Stimulated activated CD4-positive, alpha-beta T cell treated with anti-CD3 and anti-CD28 coated beads, Interleukin-4, amount 100 ng/mL, for 1 hour (primary cell): ENCODE measurements around the gene MAP3K19.
A peak's percentile ranks its signal among the peaks of the same experiment; 100 is the strongest.
"Not testable (repeated sequence)": the region's sequence is repeated elsewhere in the genome, so short reads cannot be mapped to it uniquely, and the experiment has no call there.

ENCODE experiments used
- DNase-seq: peaks from one replicate; pipeline ENCODE4 v3.0.0-alpha.2; 2020

MAP3K19 gene

DNA sequence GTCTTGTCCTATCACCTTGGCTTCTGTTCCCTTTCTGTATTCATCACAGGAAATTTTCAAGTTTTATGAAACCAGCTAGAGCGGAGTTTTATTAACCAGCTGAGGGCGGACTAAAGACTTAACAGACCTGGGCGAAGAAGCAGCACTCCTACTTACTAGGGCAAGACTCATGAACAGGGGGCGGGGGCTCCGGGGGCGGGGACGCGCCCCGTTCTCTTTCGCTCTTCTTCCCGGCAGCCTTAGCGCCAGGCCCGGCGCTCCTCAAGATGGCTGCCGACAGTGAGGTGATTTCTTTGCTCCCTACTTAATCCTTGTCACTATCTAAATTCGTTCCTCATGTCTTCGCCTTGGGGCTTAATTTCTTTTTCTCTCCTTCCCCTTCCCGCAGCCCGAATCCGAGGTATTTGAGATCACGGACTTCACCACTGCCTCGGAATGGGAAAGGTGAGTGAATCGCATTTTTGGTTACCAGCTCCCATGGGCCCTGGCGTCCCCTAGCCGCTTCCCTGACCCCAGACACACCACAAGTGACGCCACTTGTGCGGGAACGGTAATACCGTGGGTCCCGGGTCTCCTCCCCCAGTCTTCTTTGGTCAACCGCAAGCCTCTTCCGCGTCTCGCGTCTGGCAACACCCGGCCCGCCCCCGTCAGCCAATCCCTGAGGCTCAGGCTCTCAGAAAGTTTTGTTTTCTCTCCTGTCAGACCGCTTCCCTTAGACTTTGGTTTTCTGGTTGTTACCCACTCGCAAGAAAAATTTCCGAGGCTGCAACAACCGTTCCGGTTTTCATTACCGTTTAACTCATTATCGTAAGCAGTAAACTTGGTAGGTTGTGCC is 5.0 kb upstream of the MAP3K19 start, which contains the start of gene RAB3GAP1:
Gene RAB3GAP1 (plus strand): TSS at position 251 of the 835 bp plus-strand sequence. CDS start 16 bp downstream, at position 267.
- peak; percentile 84 for DNase-seq

DNA sequence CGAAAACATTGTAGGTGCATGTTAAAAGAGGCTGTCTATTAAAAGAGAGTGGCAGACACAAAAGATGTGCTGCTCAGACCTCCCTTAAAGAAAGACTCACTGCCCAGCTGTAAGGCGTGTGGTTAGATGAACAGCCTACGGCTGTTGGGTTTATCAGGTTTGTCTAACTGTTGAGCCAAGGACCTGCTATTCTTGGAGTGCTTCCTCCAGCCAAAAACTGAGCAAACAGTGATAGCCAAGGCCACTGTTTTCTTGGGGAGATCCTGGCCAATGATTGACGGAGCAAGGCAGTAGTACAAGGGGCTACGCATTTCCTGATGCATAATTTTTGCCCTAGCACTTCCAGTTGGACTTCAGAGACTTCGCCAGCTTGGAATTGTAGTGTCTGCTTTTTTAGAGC is 3.4 kb upstream of the MAP3K19 start:
- DNase-seq = no peak

DNA sequence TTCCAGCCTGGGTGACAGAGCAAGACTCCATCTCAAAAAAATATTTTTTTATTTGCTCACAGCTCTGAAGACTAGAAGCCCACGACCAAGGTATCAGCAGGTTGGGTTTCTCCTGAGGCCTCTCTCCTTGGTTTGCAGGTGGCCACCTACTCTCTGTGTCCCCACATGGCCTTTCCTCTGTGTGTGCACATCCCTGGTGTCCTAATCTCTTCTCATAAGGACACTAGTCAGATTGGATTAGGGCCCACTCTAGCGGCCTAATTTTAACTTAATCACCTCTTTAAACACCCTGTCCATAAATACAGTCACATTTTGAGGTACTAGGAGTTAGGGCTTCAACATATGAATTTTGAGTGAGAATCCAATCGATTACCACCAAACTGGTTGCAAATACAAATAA is 2.9 kb upstream of the MAP3K19 start:
- DNase-seq = no peak

DNA sequence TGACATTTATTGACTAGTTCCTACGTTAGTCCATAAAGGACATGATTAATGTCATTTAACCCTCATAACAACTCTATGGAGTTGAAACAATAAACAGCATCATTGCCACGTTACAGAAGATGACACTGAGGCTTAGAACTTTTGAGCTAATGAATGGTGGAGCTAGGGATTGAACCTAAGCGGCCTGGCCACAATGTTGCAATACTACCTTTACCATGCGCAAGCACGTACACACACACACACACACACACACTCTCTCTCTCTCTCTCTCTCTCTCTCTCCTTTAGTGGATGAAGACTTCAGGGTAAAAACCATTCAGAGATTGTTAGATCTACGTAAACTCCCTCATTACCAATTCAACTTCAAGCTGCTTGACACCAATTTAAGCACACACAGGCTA is 875 bp upstream of the MAP3K19 start:
- no peak for DNase-seq

DNA sequence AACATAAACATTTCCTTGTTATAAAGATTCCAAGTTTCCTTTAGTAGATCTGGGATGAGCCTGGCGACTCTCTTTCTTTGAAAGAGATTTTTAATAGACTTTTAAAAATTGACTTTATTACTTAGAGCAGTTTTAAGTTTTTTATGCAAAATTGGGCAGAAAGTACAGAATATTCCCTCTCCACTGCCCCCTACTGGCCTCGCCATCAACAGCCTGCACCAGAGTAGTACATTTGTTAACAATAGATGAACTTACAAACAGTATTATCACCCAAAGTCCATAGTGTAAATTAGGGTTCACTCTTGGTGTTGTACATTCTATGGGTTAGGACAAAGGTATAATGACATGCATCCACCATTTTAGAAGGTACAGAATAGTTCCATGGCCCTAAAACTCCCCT is 3.9 kb downstream of the MAP3K19 start:
- peak; percentile 35 for DNase-seq

DNA sequence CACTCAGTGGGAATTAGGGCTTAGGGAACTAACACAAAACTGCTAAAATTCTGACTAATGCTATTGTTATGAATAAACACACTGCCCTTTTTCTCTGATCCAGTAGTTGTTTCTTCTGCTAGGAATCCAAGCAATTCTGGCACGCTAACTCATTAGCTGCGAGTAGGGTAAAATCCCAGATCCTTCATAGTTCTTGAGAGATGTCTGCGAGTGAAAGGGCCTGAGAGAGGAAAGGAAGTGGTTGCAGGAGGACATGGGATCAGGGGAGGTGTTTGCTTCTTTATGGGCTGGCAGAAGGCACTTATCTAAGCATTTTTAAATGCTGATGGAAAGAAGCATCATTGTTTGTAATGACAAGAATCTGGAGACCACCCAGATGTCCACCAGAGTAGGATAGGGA is 9.4 kb downstream of the MAP3K19 start:
- no peak for DNase-seq

DNA sequence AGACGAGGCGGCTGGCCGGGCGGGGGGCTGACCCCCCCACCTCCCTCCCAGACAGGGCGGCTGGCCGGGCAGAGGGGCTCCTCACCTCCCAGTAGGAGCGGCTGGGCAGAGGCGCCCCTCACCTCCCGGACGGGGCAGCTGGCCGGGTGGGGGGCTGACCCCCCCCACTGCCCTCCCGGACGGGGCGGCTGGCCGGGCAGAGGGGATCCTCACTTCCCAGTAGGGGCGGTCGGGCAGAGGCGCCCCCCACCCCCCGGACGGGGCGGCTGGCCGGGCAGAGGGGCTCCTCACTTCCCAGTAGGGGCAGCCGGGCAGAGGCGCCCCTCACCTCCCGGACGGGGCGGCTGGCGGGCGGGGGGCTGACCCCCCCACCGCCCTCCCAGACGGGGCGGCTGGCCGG is 14.0 kb downstream of the MAP3K19 start:
- DNase-seq = not testable (repeated sequence)

DNA sequence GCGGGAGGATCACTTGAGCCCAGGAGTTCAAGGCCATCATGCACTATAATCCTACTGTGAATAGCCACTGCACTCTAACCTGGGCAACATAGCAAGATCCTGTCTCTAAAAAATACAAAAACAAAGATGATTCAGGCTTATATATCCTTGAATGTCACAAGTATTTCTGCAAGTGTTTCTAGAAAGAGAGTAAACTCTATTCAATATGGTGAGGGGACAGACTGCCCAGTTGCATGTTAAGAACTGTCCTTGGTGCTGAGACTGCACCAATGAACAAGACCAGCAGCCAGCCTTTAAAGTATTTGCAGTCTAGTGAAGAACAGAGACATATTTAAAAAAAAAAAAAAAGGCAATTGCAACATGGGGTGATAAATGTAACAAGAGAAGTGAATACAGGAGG is 16.4 kb downstream of the MAP3K19 start:
- DNase-seq = no peak

DNA sequence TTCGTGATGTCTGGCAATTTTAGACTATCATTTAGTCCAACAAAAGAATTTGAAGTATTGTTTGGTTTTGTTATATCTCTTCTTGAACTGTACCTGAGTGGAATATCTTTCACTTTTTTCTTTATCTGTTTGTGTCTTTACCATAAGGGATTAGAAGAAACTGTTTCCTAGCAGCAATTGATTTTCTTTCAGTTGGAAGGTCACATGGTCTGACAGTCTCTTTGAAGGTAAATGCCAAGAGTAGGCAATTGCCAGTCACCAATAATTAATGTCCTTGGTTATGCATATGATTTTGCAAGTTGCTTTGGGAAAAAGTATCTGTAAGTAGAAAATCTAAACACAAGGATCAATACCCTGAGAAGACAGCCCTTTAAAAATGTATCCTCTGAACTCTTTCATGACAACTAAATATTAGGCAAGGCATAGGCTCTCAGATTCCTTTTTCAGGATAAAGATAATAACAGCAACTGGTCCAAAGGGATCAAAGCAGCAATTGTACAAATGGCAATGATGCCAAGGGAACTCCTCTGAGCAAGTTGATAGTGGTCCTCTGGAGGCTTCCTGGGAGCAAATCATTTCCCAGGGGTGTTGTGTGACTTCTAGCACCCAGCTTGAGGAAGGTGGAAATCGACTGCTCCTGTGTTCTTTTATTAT is 17.6 kb downstream of the MAP3K19 start:
- no peak for DNase-seq

DNA sequence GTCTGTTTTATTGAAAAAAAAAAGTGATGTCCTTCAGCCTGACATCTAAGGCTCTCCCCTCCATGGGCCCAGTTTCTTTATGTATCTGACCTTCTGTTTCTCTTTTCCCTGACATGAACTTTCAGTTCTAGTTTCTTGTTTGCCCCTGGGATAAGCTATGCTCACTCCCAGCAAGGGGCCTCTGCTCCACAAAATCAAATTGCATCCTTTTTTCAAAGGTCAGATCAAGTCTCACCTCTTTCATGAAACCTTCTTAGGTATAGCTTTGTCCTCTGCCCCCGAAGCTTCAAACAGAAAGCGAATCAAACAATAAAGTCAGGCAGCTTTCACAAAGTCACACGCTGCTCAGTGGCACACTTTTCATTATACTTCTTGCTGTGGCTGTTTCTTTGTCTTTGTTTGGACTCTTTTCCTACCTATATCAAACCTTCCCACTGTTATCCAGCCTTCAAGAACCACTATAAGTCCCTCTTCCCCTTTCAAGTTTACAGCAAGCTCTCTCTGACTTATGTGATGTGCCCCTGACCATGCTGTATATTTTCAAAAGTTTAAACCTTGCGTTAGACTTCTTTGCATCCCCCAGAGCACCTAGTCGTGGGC is 23.3 kb downstream of the MAP3K19 start:
- no peak for DNase-seq

DNA sequence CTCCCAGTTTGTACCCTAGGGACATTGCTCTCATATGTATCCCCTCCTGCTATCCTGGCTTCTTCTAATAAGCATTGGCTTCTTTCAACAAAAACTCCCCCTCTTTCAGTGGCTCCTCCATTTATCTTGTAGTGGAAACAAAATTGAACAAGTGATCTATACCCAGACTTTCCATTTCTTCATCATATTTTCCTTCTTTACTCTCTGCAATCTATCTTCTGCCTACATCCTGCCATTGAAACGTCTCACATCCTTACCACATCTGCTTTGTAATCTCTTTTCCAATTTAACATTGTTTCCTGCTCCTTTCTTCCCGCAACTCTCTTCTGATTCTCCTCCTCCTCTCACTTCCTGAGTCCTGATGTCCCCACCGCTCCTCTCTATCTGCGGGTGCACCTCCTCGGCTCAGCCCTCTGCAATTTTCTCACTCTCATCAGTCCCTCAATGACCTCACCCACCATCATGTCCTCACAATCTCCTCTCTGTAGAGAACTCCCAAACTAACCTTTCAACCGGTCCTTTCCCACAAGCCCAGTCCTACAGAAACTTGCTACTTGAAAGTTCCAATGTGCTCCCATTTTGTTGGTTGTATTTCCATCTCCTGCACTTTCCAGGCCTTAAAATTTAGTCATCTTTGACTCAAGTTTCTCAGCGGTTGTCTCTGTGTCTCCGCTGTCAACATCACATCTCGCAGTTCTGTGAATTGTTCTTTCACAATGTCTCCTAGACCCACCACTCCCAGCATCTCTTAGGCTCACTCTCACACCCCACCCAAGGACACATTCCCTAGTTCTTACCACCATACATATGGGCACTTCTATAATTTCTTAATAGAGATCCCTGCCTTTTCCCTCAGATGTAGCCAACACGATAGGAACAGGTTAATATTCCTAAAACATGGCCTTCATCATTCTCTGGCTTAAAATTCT is 24.0 kb downstream of the MAP3K19 start:
- no peak for DNase-seq

DNA sequence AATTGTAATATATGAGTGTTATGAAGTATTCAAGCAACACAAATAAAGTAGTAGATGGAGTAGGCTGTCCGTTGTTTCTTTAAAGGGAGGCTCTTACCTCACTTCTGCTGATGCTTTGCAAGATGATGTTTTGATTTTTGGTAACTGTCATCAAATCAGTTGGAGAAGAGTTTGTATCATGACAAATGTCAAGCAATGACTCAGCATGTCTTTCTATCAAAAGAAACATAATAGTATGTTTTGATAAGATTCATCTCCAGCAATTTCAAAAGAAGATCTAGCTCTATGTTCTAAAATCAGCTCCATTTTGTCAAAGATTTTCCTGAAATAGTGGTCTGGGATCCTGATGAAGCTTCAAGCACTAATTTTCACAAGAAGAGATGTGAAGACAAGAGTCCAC is 25.6 kb downstream of the MAP3K19 start:
- DNase-seq = no peak

DNA sequence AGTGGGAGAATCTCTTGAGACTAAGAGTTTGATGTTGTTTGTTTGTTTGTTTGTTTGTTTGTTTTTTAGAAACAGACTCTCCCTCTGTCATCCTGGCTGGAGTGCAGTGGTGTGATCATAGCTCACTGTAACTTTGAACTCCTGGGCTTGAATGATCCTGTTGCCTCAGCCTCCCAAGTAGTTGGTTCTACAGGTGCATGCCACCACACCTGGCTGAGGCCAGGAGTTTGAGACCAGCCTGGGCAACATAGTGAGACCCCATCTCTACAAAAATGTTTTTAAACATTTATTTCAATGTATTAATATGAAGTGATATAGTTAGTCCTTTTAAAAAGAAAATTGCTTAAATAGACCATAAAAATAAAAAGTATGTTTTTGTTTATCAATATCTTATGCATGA is 35.6 kb downstream of the MAP3K19 start:
- no peak for DNase-seq

DNA sequence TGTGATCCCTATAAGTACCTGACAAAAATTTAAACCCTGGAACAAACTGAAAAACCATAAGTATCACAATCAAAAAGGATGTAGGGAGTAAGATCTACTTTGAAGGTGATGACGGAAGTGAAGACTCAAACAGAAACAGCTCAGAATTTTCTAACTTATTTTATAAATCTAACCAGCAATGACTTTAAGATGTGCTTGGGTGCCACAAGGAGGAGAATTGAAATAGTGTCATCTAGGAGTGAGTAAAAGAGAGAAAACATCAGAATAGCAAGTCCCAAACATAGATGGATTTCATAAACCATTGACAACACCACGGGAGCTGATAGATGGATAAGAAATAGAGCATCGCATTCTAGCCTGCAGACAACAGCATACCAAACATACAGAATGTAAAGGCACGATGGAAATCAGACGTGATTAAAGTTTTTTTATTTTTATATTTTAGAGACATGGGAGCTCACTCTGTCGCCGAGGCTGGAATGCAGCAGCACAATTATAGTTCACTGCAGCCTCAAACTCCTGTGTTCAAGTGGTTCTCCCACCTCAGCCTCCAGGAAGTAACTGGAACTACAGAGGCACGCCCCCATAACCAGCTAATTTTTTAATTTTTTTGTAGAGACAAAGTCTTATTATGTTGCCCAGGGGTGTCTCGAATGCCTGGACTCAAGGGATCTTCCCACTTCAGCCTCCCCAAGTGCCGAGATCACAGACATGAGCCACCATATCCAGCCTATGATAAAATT is 36.9 kb downstream of the MAP3K19 start:
- no peak for DNase-seq

DNA sequence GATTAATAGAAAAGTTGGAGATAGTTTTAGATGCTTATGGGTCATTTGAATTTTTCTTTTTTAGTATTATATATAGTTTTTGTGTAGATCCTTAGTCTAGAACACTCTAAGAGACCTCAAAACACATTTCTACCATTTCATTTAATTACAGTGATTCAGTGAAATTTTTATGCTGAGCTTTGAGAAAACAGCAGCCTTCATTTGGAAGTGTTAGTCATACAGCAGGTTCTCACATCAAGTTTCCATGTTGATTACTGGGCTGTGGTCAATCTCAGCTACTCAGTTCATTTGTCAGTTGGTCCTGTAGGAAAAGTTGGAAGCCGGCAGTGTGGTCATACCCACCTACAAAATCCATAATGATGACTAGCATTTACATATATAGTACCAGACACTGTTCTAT is 37.9 kb downstream of the MAP3K19 start:
- DNase-seq = no peak

DNA sequence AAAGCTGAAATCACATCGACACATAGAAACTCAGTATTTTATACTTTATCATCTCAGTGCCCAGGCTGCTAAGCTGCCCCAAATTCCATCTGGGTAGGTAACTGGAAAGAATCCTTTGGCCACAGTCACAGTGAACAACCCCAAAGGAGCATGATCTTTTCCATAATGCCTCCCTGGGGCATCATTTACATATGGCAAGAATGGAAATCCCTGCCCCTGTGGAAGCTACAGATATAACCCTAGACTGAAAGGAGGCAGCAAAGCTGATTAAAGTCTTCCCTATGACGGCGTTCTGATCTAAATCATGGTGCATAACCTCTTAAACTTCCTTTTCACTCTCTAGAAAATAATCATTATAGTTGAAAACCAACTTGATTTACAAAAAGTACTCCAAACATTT is 41.5 kb downstream of the MAP3K19 start:
- no peak for DNase-seq

DNA sequence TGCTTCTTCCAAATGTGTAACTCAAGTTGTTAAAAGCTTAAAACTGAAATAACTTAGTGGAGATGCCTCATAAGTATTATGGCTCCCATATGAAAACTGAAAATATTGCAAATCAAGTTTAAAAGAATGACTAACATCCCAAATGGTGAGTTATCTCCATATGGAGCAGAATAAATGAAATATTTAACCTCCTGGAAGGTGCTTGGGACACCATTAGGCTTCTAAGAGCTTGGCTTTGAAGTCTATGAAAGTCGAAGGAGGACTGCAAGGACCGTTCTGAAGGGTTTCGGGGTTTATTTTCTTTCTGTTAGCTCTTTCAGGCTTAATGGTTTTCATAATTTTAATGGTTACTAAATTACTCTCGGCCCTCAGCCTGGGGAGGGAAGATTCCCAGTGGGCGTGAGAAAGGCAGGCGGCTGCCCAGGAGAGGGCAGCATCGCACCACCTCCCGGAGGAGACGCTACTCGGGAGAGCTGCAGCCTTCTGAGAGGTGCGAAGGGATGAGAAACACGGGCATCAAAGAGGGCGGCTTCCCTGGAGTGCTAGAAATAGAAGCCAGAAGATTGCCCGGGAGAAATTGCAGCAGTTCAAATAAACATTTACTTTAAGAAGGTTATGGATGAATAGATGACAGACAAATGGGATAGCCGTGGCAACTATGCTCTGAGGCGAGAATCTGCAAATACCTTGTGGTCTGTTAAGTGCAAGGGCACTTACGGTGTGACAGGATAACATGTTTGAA is 43.1 kb downstream of the MAP3K19 start:
- DNase-seq = peak; percentile 77

DNA sequence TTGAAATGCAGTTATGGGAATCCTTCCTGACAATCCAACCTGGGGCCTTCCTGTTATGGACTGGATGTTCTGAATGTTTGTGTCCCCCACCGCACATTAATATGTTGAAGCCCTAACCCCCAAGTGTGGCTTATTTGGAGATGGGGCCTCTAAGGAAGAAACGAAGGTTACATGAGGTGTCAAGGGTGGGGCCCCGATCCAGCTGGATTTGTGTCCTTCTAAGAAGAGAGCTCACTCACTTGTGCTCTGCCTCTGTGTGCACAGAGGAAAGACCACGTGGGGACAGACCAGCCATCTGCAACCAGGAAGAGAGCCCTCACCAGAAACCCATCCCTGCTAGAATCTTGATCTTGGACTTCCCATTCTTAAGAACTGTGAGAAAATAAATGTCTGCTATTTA is 44.4 kb downstream of the MAP3K19 start:
- no peak for DNase-seq

DNA sequence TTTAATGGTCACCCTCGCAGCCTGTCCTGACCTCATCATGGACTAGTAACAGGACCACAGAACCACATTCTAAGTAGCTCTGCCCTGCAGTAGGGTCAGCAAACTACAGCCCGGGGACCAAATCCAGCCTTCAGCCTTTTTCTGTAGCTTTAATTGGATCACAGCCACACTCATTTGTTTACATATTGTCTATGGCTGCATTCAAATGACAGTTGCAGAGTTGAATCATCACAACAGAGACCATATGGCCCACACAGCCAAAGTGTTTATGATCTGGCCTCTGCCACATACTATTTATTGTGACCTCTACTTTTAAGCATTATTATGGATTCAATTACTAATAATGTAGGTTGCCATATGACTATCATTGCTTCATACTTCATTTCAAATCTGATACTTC is 47.7 kb downstream of the MAP3K19 start:
- no peak for DNase-seq

DNA sequence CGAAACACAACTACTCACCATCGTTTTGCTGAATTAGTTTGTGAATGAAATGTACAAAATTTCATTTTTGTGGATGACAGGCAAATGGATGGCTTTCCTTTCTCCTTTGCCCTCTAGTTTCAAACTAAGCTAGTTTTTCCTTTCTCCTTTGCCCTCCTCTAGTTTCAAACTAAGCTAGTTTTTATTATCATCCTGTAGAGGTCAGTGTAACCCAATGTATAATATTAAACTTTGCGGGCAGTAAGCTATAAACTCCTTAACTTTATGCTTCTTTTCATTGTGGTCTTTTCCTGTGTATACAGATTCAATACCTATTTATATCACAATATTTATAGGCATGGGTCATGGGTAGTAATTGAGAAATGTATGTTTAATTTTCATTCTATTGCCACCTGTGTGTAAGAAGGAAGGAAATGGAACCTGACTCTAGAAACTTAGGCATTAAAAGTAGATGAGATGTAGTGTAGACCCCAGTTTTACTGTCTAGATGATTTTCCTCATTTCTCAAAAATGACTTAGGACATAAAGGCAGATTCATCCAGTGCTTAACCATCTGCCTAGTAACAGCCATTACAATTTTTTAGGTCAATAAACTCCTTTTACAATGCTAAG is 58.1 kb downstream of the MAP3K19 start:
- no peak for DNase-seq

DNA sequence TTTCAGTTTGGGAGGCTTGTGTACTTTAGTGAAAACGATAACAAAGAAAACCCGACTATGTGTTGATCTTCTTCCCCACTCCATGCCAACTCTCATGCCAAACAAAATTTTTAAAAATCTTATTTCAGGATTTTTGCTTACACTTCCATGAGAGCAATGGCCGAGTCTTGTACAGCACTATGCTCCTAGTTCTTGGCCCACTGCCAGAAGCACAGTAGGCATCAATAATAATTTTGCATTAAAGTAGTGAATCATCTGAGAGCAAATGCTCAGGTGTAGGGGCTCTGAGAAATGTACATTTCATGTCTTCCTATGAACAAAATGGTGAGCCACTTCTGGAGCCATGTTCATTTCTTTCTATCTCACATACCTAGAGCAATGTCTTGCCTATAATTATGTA is 62.2 kb downstream of the MAP3K19 start:
- no peak for DNase-seq
